ENCODE measurements around the gene SNX25. TPM values are rescaled to one million over a fixed set of nuclear protein-coding genes. Genes with fewer than 3 reads are reported as not detected.

The SNX25 gene
- total and polyA plus RNA-seq, 2 experiments from 2014 or later = 6.9 to 25.0 TPM

DNA sequence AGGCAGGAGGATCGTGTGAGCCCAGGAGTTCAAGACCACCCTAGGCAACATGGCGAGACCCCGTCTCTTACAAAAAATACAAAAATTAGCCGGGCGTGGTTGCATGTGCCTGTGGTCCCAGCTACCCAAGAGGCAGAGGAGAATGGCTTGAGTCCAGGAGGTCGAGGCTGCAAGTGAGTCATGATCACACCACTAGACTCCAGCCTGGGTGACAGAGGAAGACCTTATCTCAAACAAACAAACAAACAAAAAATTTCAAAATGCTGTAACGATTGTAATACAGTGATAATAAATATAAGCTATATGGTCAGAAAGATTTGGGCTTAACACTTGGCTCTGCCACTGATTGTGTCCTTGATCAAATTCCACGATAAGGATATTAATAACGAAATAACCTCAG is 42.2 kb upstream of the SNX25 start:
- no peak overlapping the region for H3K4me2 ChIP-seq
- H3K27me3 ChIP-seq (ENCODE audit: insufficient read depth) = no peaks in the 10 kb centered on the region
- Mint-ChIP-seq H3K27me3 (ENCODE audit: insufficient read depth, low read depth, poor library complexity) (peaks cover 5% of the 10 kb centered on the region), H3K4me3 (no peak overlapping the region), H3K27ac (no peak overlapping the region), H3K4me1 (peaks cover 10% of the 10 kb centered on the region), H3K9me3 (no peaks in the 10 kb centered on the region), H3K36me3 (ENCODE audit: low read depth) (peaks cover 17% of the 10 kb centered on the region)
- peaks cover 5% of the 10 kb centered on the region; the same call in 1 of the 2 replicates for H3K36me3 ChIP-seq (ENCODE audit: insufficient read depth)
- H3K4me3 ChIP-seq = no peak overlapping the region
- no peaks in the 10 kb centered on the region for H4K20me1 ChIP-seq (replicated peaks; ENCODE audit: insufficient read depth)
- no peak for TF ChIP-seq STAT1 (IDR thresholded peaks at IDR 0.05; ENCODE audit: unreplicated experiment)
- no peak for TF ChIP-seq EZH2phosphoT487 (IDR thresholded peaks at IDR 0.05; ENCODE audit: unreplicated experiment)
- TF ChIP-seq, protein P1, sequence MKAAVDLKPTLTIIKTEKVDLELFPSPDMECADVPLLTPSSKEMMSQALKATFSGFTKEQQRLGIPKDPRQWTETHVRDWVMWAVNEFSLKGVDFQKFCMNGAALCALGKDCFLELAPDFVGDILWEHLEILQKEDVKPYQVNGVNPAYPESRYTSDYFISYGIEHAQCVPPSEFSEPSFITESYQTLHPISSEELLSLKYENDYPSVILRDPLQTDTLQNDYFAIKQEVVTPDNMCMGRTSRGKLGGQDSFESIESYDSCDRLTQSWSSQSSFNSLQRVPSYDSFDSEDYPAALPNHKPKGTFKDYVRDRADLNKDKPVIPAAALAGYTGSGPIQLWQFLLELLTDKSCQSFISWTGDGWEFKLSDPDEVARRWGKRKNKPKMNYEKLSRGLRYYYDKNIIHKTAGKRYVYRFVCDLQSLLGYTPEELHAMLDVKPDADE (IDR thresholded peaks at IDR 0.05) = no peak
- TF ChIP-seq, protein P2, sequence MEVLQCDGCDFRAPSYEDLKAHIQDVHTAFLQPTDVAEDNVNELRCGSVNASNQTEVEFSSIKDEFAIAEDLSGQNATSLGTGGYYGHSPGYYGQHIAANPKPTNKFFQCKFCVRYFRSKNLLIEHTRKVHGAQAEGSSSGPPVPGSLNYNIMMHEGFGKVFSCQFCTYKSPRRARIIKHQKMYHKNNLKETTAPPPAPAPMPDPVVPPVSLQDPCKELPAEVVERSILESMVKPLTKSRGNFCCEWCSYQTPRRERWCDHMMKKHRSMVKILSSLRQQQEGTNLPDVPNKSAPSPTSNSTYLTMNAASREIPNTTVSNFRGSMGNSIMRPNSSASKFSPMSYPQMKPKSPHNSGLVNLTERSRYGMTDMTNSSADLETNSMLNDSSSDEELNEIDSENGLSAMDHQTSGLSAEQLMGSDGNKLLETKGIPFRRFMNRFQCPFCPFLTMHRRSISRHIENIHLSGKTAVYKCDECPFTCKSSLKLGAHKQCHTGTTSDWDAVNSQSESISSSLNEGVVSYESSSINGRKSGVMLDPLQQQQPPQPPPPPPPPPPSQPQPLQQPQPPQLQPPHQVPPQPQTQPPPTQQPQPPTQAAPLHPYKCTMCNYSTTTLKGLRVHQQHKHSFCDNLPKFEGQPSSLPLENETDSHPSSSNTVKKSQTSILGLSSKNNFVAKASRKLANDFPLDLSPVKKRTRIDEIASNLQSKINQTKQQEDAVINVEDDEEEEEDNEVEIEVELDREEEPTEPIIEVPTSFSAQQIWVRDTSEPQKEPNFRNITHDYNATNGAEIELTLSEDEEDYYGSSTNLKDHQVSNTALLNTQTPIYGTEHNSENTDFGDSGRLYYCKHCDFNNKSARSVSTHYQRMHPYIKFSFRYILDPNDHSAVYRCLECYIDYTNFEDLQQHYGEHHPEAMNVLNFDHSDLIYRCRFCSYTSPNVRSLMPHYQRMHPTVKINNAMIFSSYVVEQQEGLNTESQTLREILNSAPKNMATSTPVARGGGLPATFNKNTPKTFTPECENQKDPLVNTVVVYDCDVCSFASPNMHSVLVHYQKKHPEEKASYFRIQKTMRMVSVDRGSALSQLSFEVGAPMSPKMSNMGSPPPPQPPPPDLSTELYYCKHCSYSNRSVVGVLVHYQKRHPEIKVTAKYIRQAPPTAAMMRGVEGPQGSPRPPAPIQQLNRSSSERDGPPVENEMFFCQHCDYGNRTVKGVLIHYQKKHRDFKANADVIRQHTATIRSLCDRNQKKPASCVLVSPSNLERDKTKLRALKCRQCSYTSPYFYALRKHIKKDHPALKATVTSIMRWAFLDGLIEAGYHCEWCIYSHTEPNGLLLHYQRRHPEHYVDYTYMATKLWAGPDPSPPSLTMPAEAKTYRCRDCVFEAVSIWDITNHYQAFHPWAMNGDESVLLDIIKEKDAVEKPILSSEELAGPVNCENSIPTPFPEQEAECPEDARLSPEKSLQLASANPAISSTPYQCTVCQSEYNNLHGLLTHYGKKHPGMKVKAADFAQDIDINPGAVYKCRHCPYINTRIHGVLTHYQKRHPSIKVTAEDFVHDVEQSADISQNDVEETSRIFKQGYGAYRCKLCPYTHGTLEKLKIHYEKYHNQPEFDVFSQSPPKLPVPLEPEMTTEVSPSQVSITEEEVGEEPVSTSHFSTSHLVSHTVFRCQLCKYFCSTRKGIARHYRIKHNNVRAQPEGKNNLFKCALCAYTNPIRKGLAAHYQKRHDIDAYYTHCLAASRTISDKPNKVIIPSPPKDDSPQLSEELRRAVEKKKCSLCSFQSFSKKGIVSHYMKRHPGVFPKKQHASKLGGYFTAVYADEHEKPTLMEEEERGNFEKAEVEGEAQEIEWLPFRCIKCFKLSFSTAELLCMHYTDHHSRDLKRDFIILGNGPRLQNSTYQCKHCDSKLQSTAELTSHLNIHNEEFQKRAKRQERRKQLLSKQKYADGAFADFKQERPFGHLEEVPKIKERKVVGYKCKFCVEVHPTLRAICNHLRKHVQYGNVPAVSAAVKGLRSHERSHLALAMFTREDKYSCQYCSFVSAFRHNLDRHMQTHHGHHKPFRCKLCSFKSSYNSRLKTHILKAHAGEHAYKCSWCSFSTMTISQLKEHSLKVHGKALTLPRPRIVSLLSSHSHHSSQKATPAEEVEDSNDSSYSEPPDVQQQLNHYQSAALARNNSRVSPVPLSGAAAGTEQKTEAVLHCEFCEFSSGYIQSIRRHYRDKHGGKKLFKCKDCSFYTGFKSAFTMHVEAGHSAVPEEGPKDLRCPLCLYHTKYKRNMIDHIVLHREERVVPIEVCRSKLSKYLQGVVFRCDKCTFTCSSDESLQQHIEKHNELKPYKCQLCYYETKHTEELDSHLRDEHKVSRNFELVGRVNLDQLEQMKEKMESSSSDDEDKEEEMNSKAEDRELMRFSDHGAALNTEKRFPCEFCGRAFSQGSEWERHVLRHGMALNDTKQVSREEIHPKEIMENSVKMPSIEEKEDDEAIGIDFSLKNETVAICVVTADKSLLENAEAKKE (CRISPR knock-in tag; IDR thresholded peaks at IDR 0.05) = no peak
- TF ChIP-seq EZH2 (IDR thresholded peaks at IDR 0.05; ENCODE audit: low read depth, unreplicated experiment) = no peak
- TF ChIP-seq CREB1 (CRISPR knock-in tag; IDR thresholded peaks at IDR 0.05; ENCODE audit: low read depth) = no peak
- peaks cover 10% of the 10 kb centered on the region; the same call in 1 of the 2 replicates for H3K4me1 ChIP-seq (ENCODE audit: insufficient read depth)
- no peak overlapping the region for H2AFZ ChIP-seq
- H3K9me2 ChIP-seq (ENCODE audit: insufficient read depth) = no peaks in the 10 kb centered on the region
- DNase-seq (ENCODE audit: low spot score) (no peak), ATAC-seq (no peak)
- H3K27ac ChIP-seq (ENCODE audit: low read depth) = no peak overlapping the region
- H3K79me2 ChIP-seq (replicated peaks; ENCODE audit: insufficient read depth) = no peaks in the 10 kb centered on the region
- no peaks in the 10 kb centered on the region for H3F3A ChIP-seq (replicated peaks; ENCODE audit: low read depth)

Measured in GM23338 (cell line).